GM18951 (cell line): ENCODE measurements around the gene MYO3B.

Source experiments
- POLR2A ChIP-seq: IDR thresholded peaks from 4 replicates; pipeline ENCODE4 v1.6.1; 2011; ENCODE audit warnings: mild to moderate bottlenecking; ENCODE audit not compliant: insufficient read length, insufficient read depth; ENCODE audit errors: extremely low read depth
- in situ Hi-C: fragments of 300-500 bp; cut with MboI; formaldehyde crosslinking; loops from one replicate; pipeline ENCODE4 v1.12.0; 2022; ENCODE audit warnings: low sequenced_read_pairs, mixed read lengths, inconsistent platforms; ENCODE audit not compliant: unreplicated experiment

MYO3B gene

DNA sequence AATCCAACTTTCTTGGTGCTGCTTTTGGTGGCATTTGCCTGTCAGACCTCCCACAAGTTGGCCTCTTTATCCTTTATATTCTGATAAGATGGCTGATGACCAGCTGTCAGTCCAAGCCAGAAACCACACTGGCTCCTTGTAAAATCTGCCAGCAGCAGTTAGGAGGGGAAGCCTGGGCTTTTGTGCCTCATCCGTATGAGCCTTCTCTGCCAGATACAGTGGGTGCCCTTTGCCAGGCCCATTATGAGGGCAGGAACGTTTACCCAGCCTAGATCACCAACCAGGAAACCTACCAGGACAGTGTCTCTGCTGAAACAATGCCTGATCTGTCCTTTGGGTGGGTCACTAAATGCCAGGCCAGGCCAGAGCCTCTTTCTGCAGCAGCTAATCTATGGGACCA, 334.3 kb downstream of the MYO3B start:
- no peak for TF ChIP-seq POLR2A
- in situ Hi-C loops = no loop called here

DNA sequence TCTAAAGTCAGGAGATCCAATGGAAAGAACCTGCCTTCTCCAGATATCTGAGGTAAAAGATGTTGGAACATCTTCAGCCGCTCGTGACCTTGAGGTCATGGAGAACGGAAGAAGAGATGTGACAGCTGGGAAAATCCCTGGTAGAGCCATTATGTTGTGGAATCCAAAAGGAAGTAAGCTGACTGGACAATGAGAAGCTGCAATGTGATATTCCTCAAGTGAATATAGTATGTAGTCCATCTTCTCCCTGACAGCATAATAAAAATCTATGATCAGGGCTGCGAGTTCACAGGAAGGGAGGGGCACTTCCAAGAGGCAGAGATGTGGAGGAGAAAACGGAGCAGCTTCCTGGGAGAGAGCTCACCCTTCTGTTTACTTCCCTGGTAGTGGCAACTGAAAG, 336.2 kb downstream of the MYO3B start:
- in situ Hi-C loops = no loop called here
- TF ChIP-seq POLR2A = no peak

DNA sequence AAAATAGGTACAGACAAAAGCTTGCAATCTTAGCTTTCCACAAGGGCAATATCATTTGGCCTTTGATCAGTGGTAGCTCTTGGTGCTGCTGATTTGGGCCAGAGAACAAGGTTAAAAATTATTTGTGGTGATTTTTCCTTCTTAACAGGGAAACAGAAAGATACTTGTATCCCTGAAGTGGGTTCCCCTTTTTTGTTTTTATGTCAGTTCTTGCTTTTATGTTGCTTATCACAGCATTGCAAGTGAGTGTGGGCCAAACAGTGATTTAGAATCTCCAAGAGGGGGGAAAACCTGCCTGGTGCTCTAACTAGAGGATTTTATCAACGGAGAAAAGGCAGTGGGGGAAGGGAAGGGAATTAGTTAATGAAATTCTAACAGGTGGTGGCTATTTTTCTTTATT, 339.6 kb downstream of the MYO3B start:
- TF ChIP-seq POLR2A = no peak
- in situ Hi-C loops = no loop called here

DNA sequence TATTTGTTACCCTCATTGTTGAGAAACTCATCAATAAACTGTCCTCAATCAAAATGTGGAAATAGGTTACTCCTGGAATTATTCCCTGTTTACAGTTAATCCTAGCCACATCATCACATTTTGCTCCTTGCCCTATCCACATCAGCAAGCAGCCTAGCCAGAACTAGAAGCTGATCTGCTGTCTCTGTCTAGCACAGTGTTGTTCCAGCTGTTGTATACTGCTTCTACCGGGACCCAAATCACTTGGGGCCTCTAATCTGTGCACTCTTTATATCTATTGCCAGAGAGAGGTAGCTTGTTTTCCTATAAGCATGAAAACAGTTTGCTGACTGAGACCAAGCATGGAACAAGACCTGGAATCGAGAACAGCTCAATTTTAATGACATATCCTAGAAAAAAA, 341.0 kb downstream of the MYO3B start:
- in situ Hi-C loops = no loop called here
- TF ChIP-seq POLR2A = no peak

DNA sequence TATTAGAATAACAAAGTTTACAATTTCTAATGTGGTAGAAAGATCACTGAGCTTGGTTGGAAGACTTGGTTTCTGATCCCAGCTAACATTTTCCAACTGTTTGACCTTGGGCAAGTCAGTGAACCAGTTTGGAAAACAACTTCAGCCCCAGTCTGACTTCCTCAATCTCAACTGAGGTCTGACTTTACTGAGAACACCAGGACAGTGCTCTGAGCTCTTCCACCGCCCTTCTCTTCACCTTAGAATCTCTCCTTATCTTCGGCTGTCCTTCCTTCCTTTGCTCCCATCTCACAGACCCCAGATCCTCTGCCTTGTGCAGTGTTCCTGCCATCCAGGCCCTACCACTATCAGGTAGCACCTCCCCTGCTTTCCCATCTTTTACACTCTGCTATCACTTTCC, 343.4 kb downstream of the MYO3B start:
- TF ChIP-seq POLR2A = no peak
- in situ Hi-C loops = no loop called here

DNA sequence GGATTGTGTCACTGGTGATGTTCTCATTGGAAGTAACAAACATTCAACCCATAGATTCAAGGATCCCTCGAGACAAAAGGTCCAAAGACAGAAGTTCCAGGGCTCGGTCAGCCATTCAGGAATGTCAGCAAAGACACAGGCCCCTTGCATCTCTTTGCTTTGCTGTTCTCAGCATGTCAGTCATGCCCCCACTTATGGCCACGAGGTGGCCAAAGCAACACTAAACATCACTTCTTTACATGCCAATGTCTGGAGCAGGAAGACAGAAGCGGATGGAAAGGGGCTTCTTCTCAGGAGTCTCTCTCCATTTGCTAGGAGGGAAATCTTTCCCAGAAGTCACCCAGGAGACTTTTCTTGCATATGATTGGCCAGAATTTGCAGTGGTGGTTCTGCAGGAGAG, 345.6 kb downstream of the MYO3B start:
- in situ Hi-C loops = no loop called here
- TF ChIP-seq POLR2A = no peak

DNA sequence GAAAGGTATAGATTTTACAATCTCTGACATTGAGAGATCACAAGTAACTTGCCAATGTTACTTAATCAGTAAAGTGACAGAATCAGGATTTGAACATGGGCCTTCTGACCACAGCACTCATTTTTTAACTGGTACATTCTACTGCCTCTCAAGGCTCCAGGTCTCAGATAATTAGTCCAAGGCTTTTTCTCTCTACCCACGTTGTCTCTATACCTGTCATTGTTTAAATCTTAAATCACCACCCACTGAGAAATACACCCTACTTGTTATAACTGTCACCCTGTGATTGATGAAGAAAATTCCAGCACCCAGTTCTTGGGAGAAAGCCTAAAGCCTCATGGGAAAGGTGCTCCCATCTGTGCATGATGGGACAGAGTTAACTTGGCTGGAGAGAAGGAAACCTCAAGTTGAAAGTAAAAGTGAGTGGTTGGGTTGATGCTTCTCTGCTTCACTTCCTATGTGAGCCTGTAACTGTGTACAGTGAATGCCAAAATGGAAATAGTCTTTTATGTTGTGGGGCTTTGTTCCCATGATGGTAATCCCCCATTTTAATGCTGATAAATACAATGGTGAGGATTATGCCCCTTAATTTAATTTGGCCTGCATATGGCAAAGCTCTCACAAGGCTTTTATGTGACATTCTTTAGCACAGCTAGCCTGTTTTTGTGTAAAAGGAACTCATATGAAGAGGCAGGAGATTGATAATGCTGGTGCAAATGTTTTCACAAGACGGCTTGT, 347.1 kb downstream of the MYO3B start:
- in situ Hi-C loops = no loop called here
- TF ChIP-seq POLR2A = no peak

DNA sequence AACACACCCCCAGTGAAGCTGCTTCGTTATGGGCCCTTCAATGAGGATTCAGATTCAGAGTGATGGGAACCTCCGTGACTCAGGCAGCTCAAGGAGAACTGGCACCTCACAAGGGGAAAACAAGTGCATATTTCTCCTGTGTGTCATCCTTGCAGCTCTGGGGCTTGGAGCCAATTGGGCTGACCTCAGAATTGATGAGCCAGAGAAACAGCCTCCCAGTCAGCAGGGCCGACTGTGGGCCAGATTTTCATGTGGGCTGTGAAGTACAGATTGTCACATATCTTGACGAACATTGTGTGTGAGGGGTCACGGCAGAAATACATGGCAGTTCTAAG, 347.6 kb downstream of the MYO3B start:
- no peak for TF ChIP-seq POLR2A
- in situ Hi-C loops = no loop called here

DNA sequence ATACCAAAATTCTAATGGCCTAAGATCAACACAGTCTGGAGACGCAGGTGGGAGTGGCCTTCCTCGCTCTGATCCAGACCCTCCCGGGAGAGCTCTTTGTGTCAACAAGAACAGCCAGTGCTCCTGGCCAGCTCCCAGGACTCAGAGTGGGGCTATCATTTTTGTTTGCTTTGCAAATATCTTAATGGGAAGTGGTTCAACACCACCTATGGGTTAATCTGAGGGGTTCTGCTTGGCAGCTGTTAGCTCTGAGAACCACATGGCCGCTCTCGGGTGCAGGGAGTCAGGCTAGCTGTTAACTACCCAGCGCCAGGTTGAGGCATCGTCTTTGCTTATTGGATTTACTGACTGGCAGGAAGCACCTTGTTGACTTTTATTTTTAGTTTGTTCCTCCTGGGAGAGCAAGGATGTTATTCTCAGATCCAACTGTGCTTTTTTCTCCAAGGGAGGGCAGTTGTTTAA, 352.4 kb downstream of the MYO3B start:
- in situ Hi-C loops = no loop called here

DNA sequence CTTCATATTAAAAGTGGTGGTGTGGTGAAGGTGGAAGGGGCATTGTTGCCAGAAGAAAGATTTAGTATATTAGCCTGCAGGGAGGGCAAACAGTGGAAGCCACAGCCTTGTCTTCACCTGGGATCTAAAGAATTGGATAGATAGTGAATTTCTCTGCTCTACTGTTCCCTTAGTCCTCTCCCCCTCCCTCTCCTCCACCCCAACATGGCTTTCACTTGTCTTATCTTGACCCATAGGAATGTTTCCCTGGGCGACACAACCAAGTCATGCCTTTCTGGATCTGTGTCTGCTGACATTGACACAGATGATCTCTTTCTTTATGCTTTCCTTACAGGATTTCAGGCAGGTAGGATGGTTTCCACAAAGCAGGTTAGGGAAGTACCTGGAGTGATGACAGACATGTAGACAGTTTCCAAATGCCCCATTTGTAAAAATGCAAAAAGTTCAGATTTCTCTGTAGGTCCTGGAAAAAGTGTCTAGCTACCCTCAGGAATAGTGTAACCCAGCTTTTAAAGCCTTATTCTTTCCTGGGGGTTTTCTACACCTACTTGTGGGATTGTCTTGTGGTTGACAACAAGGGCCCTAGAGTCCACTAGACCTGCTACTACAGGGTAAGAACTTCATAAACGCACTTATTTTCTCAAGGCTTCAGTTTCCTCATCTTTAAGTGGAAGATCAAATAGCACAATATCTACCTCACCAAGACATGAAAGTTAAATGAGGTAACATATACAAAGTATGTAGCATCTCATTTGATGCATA, 353.0 kb downstream of the MYO3B start:
- in situ Hi-C loops = no loop called here

More for the DNA sequence above, 352.4 kb downstream of the MYO3B start:
- TF ChIP-seq POLR2A = no peak

DNA sequence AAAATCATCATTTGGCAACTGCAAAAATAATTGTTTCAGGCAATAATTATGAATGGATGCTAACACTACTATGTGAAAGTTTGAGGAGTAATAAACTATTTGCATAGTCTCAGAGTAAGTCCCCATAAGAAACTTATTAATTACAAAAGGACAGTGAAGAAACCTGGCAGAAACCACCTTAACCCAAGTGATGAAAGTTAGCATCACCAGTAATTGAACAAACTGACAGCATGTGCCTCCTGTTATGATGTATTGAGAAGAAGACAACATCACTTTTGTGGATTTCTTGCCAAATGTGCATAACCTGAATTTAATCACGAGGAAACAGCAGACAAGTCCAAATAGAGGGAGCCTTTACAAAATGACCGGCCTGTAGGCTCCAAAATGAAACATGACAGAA, 353.9 kb downstream of the MYO3B start:
- TF ChIP-seq POLR2A = no peak
- in situ Hi-C loops = no loop called here

More for the DNA sequence above, 353.0 kb downstream of the MYO3B start:
- TF ChIP-seq POLR2A = no peak

DNA sequence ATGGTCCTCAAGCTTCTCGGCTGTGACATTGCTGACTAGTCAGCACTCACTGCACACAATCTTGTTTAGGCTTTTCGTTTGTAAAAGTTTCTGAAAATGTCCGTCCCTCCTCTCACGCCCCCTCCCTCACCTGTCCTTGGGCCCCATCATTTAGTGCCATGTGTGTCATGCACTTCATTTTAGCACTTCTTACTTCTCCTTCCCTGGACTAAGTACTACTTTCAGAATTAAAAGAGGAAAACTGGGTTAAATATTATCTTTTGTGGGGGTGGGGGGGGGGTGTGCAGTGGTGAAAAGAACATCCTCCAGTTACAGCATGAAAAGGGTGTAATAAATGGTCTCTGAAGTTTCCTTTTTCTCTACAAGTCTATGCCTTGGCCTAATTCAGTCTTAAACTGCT, 355.2 kb downstream of the MYO3B start:
- peak; percentile 15 for TF ChIP-seq POLR2A
- in situ Hi-C loops = no loop called here

DNA sequence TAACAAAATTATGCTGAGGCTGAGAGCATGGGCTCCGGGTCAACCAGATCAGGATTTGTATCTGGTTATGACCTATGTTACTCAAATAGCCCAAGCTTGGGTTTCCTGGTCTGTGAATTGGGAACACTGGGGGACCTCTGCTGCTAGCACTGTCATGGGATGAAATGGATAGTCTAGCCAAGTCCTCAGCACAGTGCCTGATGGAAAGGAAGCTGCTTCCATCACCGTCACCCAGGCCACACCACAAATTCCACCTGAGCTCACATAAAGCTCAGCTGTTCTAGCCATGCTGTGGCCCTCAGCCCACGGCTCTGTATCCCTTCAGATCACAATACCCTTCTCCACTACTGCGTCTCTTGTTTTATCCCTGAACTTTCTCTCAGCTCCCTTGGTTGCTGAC, 357.6 kb downstream of the MYO3B start:
- in situ Hi-C loops = no loop called here
- no peak for TF ChIP-seq POLR2A

DNA sequence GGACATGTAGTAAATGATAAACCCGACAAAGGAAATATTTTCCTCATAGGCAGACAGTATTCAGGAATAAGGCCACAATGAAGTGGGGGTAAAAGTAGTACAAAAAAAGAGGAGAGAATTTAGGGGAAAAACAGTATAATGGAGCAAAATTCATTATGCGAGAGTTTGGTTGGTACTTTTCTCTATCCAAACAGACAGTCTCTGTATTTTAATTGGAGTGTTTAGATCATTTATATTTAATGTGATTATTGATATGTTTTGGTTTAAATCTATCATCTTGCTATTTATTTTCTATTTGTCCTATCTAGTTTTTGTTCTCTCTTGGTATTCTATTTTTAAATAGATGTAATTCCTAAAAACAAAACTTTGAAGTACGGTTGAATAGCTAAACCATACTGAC, 366.9 kb downstream of the MYO3B start:
- TF ChIP-seq POLR2A = no peak
- in situ Hi-C loops = no loop called here
